ENCODE data around the gene RAVER1.
"Not testable (repeated sequence)": the region's sequence is repeated elsewhere in the genome, so short reads cannot be mapped to it uniquely, and the experiment has no call there.

Gene RAVER1

GRCh38 chr19:10283301-10284064, 49.8 kb downstream of the RAVER1 start:
- in situ Hi-C loops (cut with MboI; ENCODE audit: low pct_unique_long_range_greater_than_20kb, low sequenced_read_pairs, unreplicated experiment): no loop called here
- TF ChIP-seq, protein P1, sequence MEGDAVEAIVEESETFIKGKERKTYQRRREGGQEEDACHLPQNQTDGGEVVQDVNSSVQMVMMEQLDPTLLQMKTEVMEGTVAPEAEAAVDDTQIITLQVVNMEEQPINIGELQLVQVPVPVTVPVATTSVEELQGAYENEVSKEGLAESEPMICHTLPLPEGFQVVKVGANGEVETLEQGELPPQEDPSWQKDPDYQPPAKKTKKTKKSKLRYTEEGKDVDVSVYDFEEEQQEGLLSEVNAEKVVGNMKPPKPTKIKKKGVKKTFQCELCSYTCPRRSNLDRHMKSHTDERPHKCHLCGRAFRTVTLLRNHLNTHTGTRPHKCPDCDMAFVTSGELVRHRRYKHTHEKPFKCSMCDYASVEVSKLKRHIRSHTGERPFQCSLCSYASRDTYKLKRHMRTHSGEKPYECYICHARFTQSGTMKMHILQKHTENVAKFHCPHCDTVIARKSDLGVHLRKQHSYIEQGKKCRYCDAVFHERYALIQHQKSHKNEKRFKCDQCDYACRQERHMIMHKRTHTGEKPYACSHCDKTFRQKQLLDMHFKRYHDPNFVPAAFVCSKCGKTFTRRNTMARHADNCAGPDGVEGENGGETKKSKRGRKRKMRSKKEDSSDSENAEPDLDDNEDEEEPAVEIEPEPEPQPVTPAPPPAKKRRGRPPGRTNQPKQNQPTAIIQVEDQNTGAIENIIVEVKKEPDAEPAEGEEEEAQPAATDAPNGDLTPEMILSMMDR (IDR thresholded peaks at IDR 0.05; ENCODE audit: extremely low read depth, insufficient read depth, missing control alignments): no peak

GRCh38 chr19:10282043-10282442, 51.3 kb downstream of the RAVER1 start:
- in situ Hi-C loops (cut with MboI; ENCODE audit: low pct_unique_long_range_greater_than_20kb, low sequenced_read_pairs, unreplicated experiment); DNase-seq (ENCODE audit: low spot score): not testable (repeated sequence)

More at GRCh38 chr19:10283301-10284064, 49.8 kb downstream of the RAVER1 start:
- DNase-seq (ENCODE audit: low spot score): no peak

DNA sequence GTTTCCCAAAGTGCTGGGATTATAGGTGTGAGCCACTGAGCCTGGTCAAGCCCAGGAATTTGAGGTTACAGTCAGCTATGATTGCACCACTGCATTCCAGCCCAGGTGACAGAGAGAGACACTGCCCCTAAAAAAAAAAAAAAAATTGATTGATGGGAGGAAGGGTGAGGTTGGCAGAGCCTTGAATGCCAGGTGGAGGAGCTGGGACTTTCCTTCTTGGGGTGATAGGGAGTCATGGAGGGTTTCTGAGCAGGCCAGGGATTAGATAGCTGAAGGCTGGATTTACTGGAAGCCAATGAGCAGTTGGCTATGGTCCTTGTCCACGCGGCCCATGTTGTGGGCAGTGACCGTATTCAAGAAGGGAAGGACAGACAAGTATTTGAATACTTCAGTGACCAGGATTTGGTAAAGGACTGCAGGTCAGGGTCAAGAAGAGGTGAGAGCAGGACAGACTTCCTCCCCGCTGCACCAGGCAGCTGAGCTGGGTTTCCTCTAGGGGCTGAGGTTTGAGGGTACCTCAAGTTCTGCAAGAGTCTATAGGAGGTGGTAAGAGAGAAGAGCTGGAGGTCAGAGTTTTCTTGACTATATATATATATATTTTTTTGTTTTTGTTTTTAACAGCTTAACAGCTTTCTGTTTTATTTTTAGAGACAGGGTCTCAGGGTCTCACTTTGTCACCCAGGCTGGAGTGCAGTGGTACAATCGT, 53.4 kb downstream of the RAVER1 start:
- no peak for DNase-seq (ENCODE audit: low spot score)
- TF ChIP-seq, protein P1 (IDR thresholded peaks at IDR 0.05; ENCODE audit: extremely low read depth, insufficient read depth, missing control alignments): no peak
- in situ Hi-C loops (cut with MboI; ENCODE audit: low pct_unique_long_range_greater_than_20kb, low sequenced_read_pairs, unreplicated experiment): no loop called here

DNA sequence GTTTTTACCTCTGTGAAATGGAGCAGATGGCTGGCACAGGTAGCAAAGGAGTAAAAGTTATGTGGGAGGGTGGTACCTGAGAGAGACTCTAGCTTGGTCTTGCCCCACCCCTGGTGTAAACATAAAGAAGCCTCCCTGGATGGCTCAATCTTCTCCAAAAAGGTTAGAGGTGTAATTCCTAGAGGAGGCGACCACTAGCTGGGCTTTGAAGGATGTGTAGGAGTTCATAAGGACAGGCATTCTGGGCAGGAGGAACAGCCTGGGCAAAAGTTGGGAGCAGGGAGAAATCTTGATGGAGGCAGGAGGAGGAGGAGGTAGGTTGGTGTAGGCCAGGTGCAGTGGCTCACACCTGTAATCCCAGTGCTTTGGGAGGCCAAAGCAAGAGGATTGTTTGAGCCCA, 54.4 kb downstream of the RAVER1 start:
- TF ChIP-seq, protein P1 (IDR thresholded peaks at IDR 0.05; ENCODE audit: extremely low read depth, insufficient read depth, missing control alignments): no peak
- in situ Hi-C loops (cut with MboI; ENCODE audit: low pct_unique_long_range_greater_than_20kb, low sequenced_read_pairs, unreplicated experiment): no loop called here
- DNase-seq (ENCODE audit: low spot score): no peak

- TF ChIP-seq, protein P1 (IDR thresholded peaks at IDR 0.05; ENCODE audit: extremely low read depth, insufficient read depth, missing control alignments): no peak
- in situ Hi-C loops (cut with MboI; ENCODE audit: low pct_unique_long_range_greater_than_20kb, low sequenced_read_pairs, unreplicated experiment): no loop called here
- no peak for DNase-seq (ENCODE audit: low spot score)
These were observed 55.3 kb downstream of the RAVER1 start for GRCh38 chr19:10277795-10278589.

- TF ChIP-seq, protein P1 (IDR thresholded peaks at IDR 0.05; ENCODE audit: extremely low read depth, insufficient read depth, missing control alignments): no peak
- no peak for DNase-seq (ENCODE audit: low spot score)
- in situ Hi-C loops (cut with MboI; ENCODE audit: low pct_unique_long_range_greater_than_20kb, low sequenced_read_pairs, unreplicated experiment): loop anchor here (5.0 to 25.0 kb wide), 2 partner anchors 113 to 337 kb away; partner anchors contain the start of gene OLFM2
These were observed 58.7 kb downstream of the RAVER1 start for GRCh38 chr19:10274589-10274988.
